GM12878 (cell line): Measurements from ENCODE around the gene YBX3. TPM values are rescaled to one million over a fixed set of nuclear protein-coding genes. Genes with fewer than 3 reads are reported as not detected.

Experiments used
- ATAC-seq: fragments of 200-7000 bp; cut with Tn5 transposase; 3 replicates; pipeline ENCODE4 v1.9.1; 2020; ENCODE audit warnings: mild to moderate bottlenecking, moderate library complexity
- BruUV-seq: library from RNA; stranded (reverse); fragments of 400-500 nt; replicated peaks from 2 replicates; lab custom pipeline; 2021; lab: Mats Ljungman, UMichigan
- CTCF ChIA-PET: fragments of 300-600 bp; sonication (Branson Sonifier 250); formaldehyde crosslinking; extraction: SDS; loops from one replicate; lab custom pipeline; 2021; ENCODE audit warnings: inconsistent platforms; lab: Yijun Ruan, JAX
- POLR2A ChIA-PET: fragments of 350-600 bp; formaldehyde crosslinking; extraction: SDS; loops from one replicate; lab custom pipeline; 2021; ENCODE audit warnings: inconsistent platforms; lab: Charles Lee
- RAD21 ChIA-PET: fragments of 300-600 bp; sonication (Branson Sonifier 250); formaldehyde crosslinking; loops from one replicate; lab custom pipeline; 2023; ENCODE audit warnings: antibody characterized with exemption; ENCODE audit not compliant: unreplicated experiment; lab: Charles Lee
- SMC1A ChIA-PET: fragments of 300-600 bp; sonication (Branson Sonifier 250); formaldehyde crosslinking; loops from one replicate; lab custom pipeline; 2023; ENCODE audit not compliant: unreplicated experiment, uncharacterized antibody; lab: Charles Lee
- DNase-seq: peaks from one replicate; pipeline ENCODE4 v3.0.0-alpha.2; 2011; ENCODE audit warnings: low read depth, low spot score
- FAIRE-seq: peaks from 3 replicates; lab custom pipeline; 2011; peaks lifted over from hg19 to GRCh38; lab: Jason Lieb, UNC
- H2AFZ ChIP-seq: 2 replicates; pipeline ENCODE4 v1.6.0; 2011; ENCODE audit warnings: low read depth, low read length, control low read depth; ENCODE audit not compliant: control insufficient read depth
- H3K27ac ChIP-seq: 2 replicates; pipeline ENCODE4 v1.5.1; 2011; ENCODE audit warnings: control low read depth; ENCODE audit not compliant: control insufficient read depth, insufficient read depth
- H3K27me3 ChIP-seq, 2 experiments: replicated peaks in 1 of 2; 2 replicates each; pipeline versions ENCODE4 v1.6.0 to v1.6.1; 2011; ENCODE audit warnings: low read length in 1 of 2; ENCODE audit not compliant: control insufficient read depth in 2 of 2, insufficient read depth in 2 of 2
- H3K36me3 ChIP-seq, 2 experiments: 2 replicates each; pipeline ENCODE4 v1.5.1; 2011; ENCODE audit warnings: low read length in 1 of 2; ENCODE audit not compliant: control insufficient read depth in 2 of 2, insufficient read depth in 2 of 2
- H3K4me1 ChIP-seq: 2 replicates; pipeline ENCODE4 v1.6.1; 2011; ENCODE audit warnings: mild to moderate bottlenecking, low read length, moderate library complexity, mixed read lengths; ENCODE audit not compliant: control insufficient read depth, insufficient read depth
- H3K4me2 ChIP-seq: 2 replicates; pipeline ENCODE4 v1.6.0; 2011; ENCODE audit warnings: control low read depth; ENCODE audit not compliant: control insufficient read depth, insufficient read depth
- H3K4me3 ChIP-seq: fragments of 200-600 bp; sonication (generic); 2 replicates; pipeline ENCODE4 v1.5.1; 2016
- H3K79me2 ChIP-seq: 2 replicates; pipeline ENCODE4 v1.6.0; 2011; ENCODE audit warnings: low read length; ENCODE audit not compliant: control insufficient read depth, insufficient read depth
- H3K9ac ChIP-seq: 2 replicates; pipeline ENCODE4 v1.8.0; 2011; ENCODE audit warnings: low read length, control low read depth, mixed read lengths; ENCODE audit not compliant: control insufficient read depth, insufficient read depth
- H3K9me3 ChIP-seq: replicated peaks from 3 replicates; pipeline ENCODE4 v1.5.1; 2011; ENCODE audit warnings: mild to moderate bottlenecking, low read length; ENCODE audit not compliant: control insufficient read depth, insufficient read depth
- H4K20me1 ChIP-seq: 2 replicates; pipeline ENCODE4 v1.6.0; 2011; ENCODE audit not compliant: control insufficient read depth, insufficient read depth
- BMI1 ChIP-seq: fragments of 450-650 bp; IDR thresholded peaks from 2 replicates; pipeline ENCODE4 v1.6.1; 2016; ENCODE audit warnings: mild to moderate bottlenecking, moderate library complexity, borderline replicate concordance
- GABPA ChIP-seq: IDR thresholded peaks from 2 replicates; pipeline ENCODE4 v1.6.1; 2014; ENCODE audit warnings: antibody characterized with exemption, low read depth, mild to moderate bottlenecking, inconsistent platforms
- IKZF1 ChIP-seq: fragments of 450-650 bp; conservative IDR thresholded peaks from 2 replicates; pipeline ENCODE4 v1.6.1; 2017; ENCODE audit warnings: antibody characterized with exemption, mild to moderate bottlenecking
- IRF3 ChIP-seq: fragments of 450-650 bp; IDR thresholded peaks from 2 replicates; pipeline ENCODE4 v1.6.1; 2014; ENCODE audit warnings: mild to moderate bottlenecking
- POU2F2 ChIP-seq: IDR thresholded peaks from 3 replicates; pipeline ENCODE4 v1.6.1; 2011; ENCODE audit warnings: low read depth, mild to moderate bottlenecking, low read length, borderline replicate concordance
- ZBED1 ChIP-seq: IDR thresholded peaks from 2 replicates; pipeline ENCODE4 v1.6.1; 2016; ENCODE audit warnings: borderline replicate concordance
- WGBS: methylation state at CpG from one replicate; pipeline ENCODE4 v1.1.6; 2016; ENCODE audit warnings: low lambda C conversion rate; ENCODE audit not compliant: insufficient replicate concordance, insufficient coverage; ENCODE audit errors: missing lambda C conversion rate; 5-methylcytosine and 5-hydroxymethylcytosine counted together
- in situ Hi-C: fragments of 300-500 bp; cut with MboI; formaldehyde crosslinking; loops from 9 replicates; pipeline ENCODE4 v1.14.3; 2018; ENCODE audit warnings: mixed read lengths
- intact Hi-C: fragments of 100-400 bp; cut with micrococcal nuclease; formaldehyde crosslinking; loops from one replicate; pipeline ENCODE4 v1.14.2; 2022; ENCODE audit not compliant: unreplicated experiment
- polyA plus RNA-seq, 11 experiments: library from polyadenylated mRNA; depleted of rRNA in 4 of 11; unstranded in 6 of 11; stranded (reverse) in 5 of 11; fragments of >200 nt; fragmentation: Nextera tagmentation in 4 of 11; fragmentation: Illumina TruSeq in 1 of 11; extraction: Ambion mirVana in 4 of 11; extraction: Trizol in 1 of 11; gene quantifications; 1 replicate in 1 of 11; 2 replicates in 10 of 11; pipeline versions ENCODE4 v1.2.1 to v1.2.3, GENCODE V29; 2011 to 2016; ENCODE audit warnings: inconsistent platforms in 2 of 11, missing spikeins in 2 of 11, low read depth in 1 of 11
- total RNA-seq, 4 experiments: library from RNA; depleted of rRNA in 3 of 4; stranded (reverse); fragments of >200 nt in 3 of 4; fragmentation: Illumina TruSeq in 1 of 4; extraction: Trizol in 1 of 4; gene quantifications; 2 replicates each; pipeline versions ENCODE4 v1.2.1 to v1.2.3, GENCODE V29; 2013 to 2021
- TF ChIP-seq, protein P1 (sequence below), 3 experiments: IDR thresholded peaks in 2 of 3; conservative IDR thresholded peaks in 1 of 3; 2 replicates each; pipeline ENCODE4 v1.5.1; 2011; ENCODE audit warnings: low read depth in 3 of 3, low read length in 3 of 3, mild to moderate bottlenecking in 3 of 3, control low read depth in 2 of 3, moderate library complexity in 2 of 3, inconsistent platforms in 1 of 3, mixed read lengths in 1 of 3; ENCODE audit not compliant: control insufficient read depth in 2 of 3, insufficient read depth in 1 of 3; ENCODE audit errors: extremely low read depth in 1 of 3
- TF ChIP-seq, protein P2 (sequence below): fragments of 450-650 bp; IDR thresholded peaks from 2 replicates; pipeline ENCODE4 v1.6.1; 2017; ENCODE audit warnings: low read depth, mild to moderate bottlenecking, moderate library complexity

Gene YBX3
- total and polyA plus RNA-seq, 10 of the 15 experiments (the other 5 are each of a cell fraction or from before 2014, with no cell fraction given) = 25.9 to 221 (median 111) TPM

DNA sequence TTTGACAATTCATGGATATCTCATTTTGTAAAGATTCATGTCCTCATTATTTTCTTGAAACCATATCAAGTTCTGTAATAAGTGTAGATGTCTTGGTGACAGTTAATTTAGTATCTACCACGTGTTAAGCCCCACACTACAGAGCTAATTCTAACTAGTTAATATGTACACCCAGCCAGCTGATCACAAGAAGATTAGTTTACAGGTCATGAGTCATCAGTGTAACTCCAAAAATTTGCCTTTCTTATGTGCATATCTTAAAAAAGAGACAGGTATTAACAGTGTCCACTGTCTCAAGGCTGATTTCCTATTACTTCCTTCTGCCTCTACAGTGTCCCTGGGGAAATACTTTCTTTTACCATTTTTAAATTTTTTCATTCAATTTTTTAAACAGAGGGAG lies 13.3 kb upstream of the YBX3 start:
- ATAC-seq = no peak
- H3K36me3 ChIP-seq = no peaks in the 10 kb centered on the region
- H3K79me2 ChIP-seq = no peaks in the 10 kb centered on the region
- no peaks in the 10 kb centered on the region; a peak in 2 of 4 replicates for H3K27me3 ChIP-seq
- in situ Hi-C loops (no loop called here), intact Hi-C loops (no loop called here)
- FAIRE-seq = no peak
- no TSS peak for BruUV-seq
- TF ChIP-seq POU2F2 = no peak
- TF ChIP-seq, protein P1, sequence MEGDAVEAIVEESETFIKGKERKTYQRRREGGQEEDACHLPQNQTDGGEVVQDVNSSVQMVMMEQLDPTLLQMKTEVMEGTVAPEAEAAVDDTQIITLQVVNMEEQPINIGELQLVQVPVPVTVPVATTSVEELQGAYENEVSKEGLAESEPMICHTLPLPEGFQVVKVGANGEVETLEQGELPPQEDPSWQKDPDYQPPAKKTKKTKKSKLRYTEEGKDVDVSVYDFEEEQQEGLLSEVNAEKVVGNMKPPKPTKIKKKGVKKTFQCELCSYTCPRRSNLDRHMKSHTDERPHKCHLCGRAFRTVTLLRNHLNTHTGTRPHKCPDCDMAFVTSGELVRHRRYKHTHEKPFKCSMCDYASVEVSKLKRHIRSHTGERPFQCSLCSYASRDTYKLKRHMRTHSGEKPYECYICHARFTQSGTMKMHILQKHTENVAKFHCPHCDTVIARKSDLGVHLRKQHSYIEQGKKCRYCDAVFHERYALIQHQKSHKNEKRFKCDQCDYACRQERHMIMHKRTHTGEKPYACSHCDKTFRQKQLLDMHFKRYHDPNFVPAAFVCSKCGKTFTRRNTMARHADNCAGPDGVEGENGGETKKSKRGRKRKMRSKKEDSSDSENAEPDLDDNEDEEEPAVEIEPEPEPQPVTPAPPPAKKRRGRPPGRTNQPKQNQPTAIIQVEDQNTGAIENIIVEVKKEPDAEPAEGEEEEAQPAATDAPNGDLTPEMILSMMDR (IDR thresholded peaks at IDR 0.05 in 2 of 3, conservative IDR thresholded peaks at IDR 0.05 in 1 of 3; ENCODE audit: control insufficient read depth in 2 of 3, extremely low read depth in 1 of 3, insufficient read depth in 1 of 3, low read depth in 3 of 3, low read length in 3 of 3) = no peak
- ChIA-PET SMC1A (interaction anchor here (0.7 to 1.8 kb wide), 2 partner anchors 10 to 14 kb away, joined by 3 to 4 read pairs; no protein-coding TSS in a partner anchor), CTCF (interaction anchor here (1.0 to 8.1 kb wide), 3 partner anchors 10 to 162 kb away, joined by 3 to 46 read pairs (median 3); no protein-coding TSS in a partner anchor), POLR2A (no interaction called here), RAD21 (interaction anchor here (1.4 kb wide), 1 partner anchor 13 kb away, joined by 4 read pairs; no protein-coding TSS in a partner anchor)
- H4K20me1 ChIP-seq = no peaks in the 10 kb centered on the region
- no peak overlapping the region for H3K4me2 ChIP-seq
- H2AFZ ChIP-seq = no peak overlapping the region
- H3K27ac ChIP-seq = no peak overlapping the region
- no peak overlapping the region for H3K4me3 ChIP-seq
- H3K9me3 ChIP-seq = no peaks in the 10 kb centered on the region
- H3K4me1 ChIP-seq = 0 out of 2 replicates have a peak, but pooled peaks cover 2% of the 10 kb centered on the region
- no peak overlapping the region for H3K9ac ChIP-seq
- 0% methylated on average over 1 of the region's 1 CpG for WGBS
- DNase-seq = no peak

DNA sequence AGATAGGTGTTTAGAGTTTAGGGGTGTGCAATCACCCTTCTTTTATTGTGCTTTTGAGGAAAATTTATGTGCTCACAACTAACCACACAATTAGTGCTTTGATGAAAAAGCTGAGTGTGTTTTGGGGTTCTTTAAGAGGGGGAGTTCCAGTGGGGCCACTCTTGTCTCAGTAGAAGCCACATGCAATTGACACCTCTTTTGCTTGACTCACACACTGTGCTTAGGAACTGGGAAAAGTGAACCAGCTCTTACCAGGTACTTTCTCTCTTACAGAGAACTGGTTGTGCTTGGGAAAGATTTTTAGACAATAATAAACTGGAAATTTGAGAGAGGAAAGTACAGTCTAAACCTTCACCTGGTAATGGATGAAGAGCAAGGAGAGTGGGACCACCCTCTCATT lies 12.3 kb upstream of the YBX3 start:
- no peak overlapping the region for H3K4me2 ChIP-seq
- BruUV-seq = no TSS peak
- no peaks in the 10 kb centered on the region for H3K9me3 ChIP-seq
- RAD21 ChIA-PET = interaction anchor here (1.4 to 1.7 kb wide), 2 partner anchors 12 to 14 kb away, joined by 4 to 6 read pairs; no protein-coding TSS in a partner anchor
- no peak overlapping the region for H3K27ac ChIP-seq
- H4K20me1 ChIP-seq = no peaks in the 10 kb centered on the region
- H3K79me2 ChIP-seq = no peaks in the 10 kb centered on the region
- CTCF ChIA-PET = interaction anchor here (1.5 to 8.1 kb wide), 2 partner anchors 11 to 14 kb away, joined by 3 to 46 read pairs; no protein-coding TSS in a partner anchor
- H2AFZ ChIP-seq = no peak overlapping the region
- DNase-seq = no peak
- intact Hi-C loops = no loop called here
- in situ Hi-C loops = no loop called here
- peak; percentile 40; the same call in 2 of the 3 replicates for ATAC-seq
- H3K4me3 ChIP-seq = no peak overlapping the region
- POLR2A ChIA-PET = no interaction called here
- SMC1A ChIA-PET = interaction anchor here (1.8 kb wide), 1 partner anchor 9 kb away, joined by 4 read pairs; no protein-coding TSS in a partner anchor
- H3K4me1 ChIP-seq = 0 out of 2 replicates have a peak, but pooled peaks cover 2% of the 10 kb centered on the region
- no peaks in the 10 kb centered on the region for H3K36me3 ChIP-seq
- no peaks in the 10 kb centered on the region; a peak in 2 of 4 replicates for H3K27me3 ChIP-seq
- H3K9ac ChIP-seq = no peak overlapping the region
- FAIRE-seq = no peak
- TF ChIP-seq, protein P2, sequence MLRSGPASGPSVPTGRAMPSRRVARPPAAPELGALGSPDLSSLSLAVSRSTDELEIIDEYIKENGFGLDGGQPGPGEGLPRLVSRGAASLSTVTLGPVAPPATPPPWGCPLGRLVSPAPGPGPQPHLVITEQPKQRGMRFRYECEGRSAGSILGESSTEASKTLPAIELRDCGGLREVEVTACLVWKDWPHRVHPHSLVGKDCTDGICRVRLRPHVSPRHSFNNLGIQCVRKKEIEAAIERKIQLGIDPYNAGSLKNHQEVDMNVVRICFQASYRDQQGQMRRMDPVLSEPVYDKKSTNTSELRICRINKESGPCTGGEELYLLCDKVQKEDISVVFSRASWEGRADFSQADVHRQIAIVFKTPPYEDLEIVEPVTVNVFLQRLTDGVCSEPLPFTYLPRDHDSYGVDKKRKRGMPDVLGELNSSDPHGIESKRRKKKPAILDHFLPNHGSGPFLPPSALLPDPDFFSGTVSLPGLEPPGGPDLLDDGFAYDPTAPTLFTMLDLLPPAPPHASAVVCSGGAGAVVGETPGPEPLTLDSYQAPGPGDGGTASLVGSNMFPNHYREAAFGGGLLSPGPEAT = peak; percentile 60; the same call in 1 of the 2 replicates
- TF ChIP-seq IRF3 = no peak
- no peak for TF ChIP-seq BMI1
- peak; percentile 30; the same call in 1 of the 2 replicates for TF ChIP-seq IKZF1
- no peak for TF ChIP-seq GABPA
- no peak for TF ChIP-seq ZBED1
